HepG2 (cell line): Measurements from ENCODE around the gene ADSS1. TPM values are rescaled to one million over a fixed set of nuclear protein-coding genes. Genes with fewer than 3 reads are reported as not detected.

Source experiments
- ATF1 ChIP-seq: IDR thresholded peaks from 2 replicates; pipeline ENCODE4 v1.6.1; 2016; ENCODE audit warnings: mild to moderate bottlenecking, control low read depth
- BRCA1 ChIP-seq: sonication (generic); formaldehyde crosslinking; IDR thresholded peaks from 2 replicates; pipeline ENCODE4 v1.4.0; 2020; ENCODE audit warnings: missing genetic modification reagents
- EED ChIP-seq: sonication (generic); formaldehyde crosslinking; IDR thresholded peaks from 2 replicates; pipeline ENCODE4 v1.5.0; 2020; ENCODE audit warnings: mild to moderate bottlenecking, missing genetic modification reagents
- FOSL2 ChIP-seq: sonication (generic); formaldehyde crosslinking; IDR thresholded peaks from 2 replicates; pipeline ENCODE4 v1.4.0; 2020; ENCODE audit warnings: missing genetic modification reagents
- MTA3 ChIP-seq: sonication (generic); formaldehyde crosslinking; IDR thresholded peaks from 2 replicates; pipeline ENCODE4 v1.4.0; 2020; ENCODE audit warnings: missing genetic modification reagents
- MYC ChIP-seq: sonication (generic); formaldehyde crosslinking; IDR thresholded peaks from 2 replicates; pipeline ENCODE4 v1.9.0; 2021; ENCODE audit warnings: missing genetic modification reagents, borderline replicate concordance
- NCOA5 ChIP-seq: sonication (generic); formaldehyde crosslinking; IDR thresholded peaks from 2 replicates; pipeline ENCODE4 v1.4.0; 2020; ENCODE audit warnings: missing genetic modification reagents
- PLRG1 ChIP-seq: fragments of 450-650 bp; conservative IDR thresholded peaks from 2 replicates; pipeline ENCODE4 v1.6.1; 2016
- SIN3A ChIP-seq: IDR thresholded peaks from 2 replicates; pipeline ENCODE4 v1.6.1; 2011; ENCODE audit warnings: low read depth, mild to moderate bottlenecking, control low read depth, low read length, borderline replicate concordance
- SIN3B ChIP-seq: fragments of 150-350 bp; IDR thresholded peaks from 2 replicates; pipeline ENCODE4 v1.6.1; 2014; ENCODE audit warnings: low read length
- SMAD3 ChIP-seq: sonication (generic); formaldehyde crosslinking; IDR thresholded peaks from 2 replicates; pipeline ENCODE4 v1.4.0; 2020; ENCODE audit warnings: missing genetic modification reagents
- SP4 ChIP-seq: sonication (generic); formaldehyde crosslinking; IDR thresholded peaks from 2 replicates; pipeline ENCODE4 v1.8.1; 2023; ENCODE audit warnings: mild to moderate bottlenecking, missing genetic modification reagents
- TRIM24 ChIP-seq: sonication (generic); formaldehyde crosslinking; IDR thresholded peaks from 2 replicates; pipeline ENCODE4 v1.8.0; 2022; ENCODE audit warnings: mild to moderate bottlenecking, missing genetic modification reagents
- U2AF2 ChIP-seq: fragments of 200-400 bp; formaldehyde crosslinking; IDR thresholded peaks from 2 replicates; pipeline ENCODE4 v1.6.1; 2017; ENCODE audit warnings: low read depth, mild to moderate bottlenecking, low read length
- ZFP36L1 ChIP-seq: sonication (generic); formaldehyde crosslinking; IDR thresholded peaks from 2 replicates; pipeline ENCODE4 v1.8.0; 2022; ENCODE audit warnings: mild to moderate bottlenecking, missing genetic modification reagents, moderate library complexity
- ZKSCAN1 ChIP-seq: fragments of 150-350 bp; IDR thresholded peaks from 2 replicates; pipeline ENCODE4 v1.6.1; 2014; ENCODE audit warnings: low read length
- ZNF124 ChIP-seq: sonication (generic); formaldehyde crosslinking; IDR thresholded peaks from 2 replicates; pipeline ENCODE4 v1.4.0; 2020; ENCODE audit warnings: missing genetic modification reagents
- ZNF251 ChIP-seq: sonication (generic); formaldehyde crosslinking; IDR thresholded peaks from 2 replicates; pipeline ENCODE4 v1.9.0; 2021; ENCODE audit warnings: mild to moderate bottlenecking, missing genetic modification reagents
- ZNF605 ChIP-seq: sonication (generic); formaldehyde crosslinking; IDR thresholded peaks from 2 replicates; pipeline ENCODE4 v1.8.0; 2022; ENCODE audit warnings: mild to moderate bottlenecking, missing genetic modification reagents
- polyA plus RNA-seq, 8 experiments: library from polyadenylated mRNA; depleted of rRNA in 3 of 8; stranded (reverse) in 7 of 8; unstranded in 1 of 8; fragments of >200 nt; fragmentation: Illumina TruSeq in 4 of 8; extraction: Trizol in 4 of 8; gene quantifications; 2 replicates each; pipeline versions ENCODE4 v1.2.1 to v1.2.3, GENCODE V29; 2011 to 2016; ENCODE audit warnings: low read depth in 4 of 8, missing spikeins in 1 of 8, mixed read lengths in 1 of 8; ENCODE audit not compliant: insufficient read depth in 1 of 8
- total RNA-seq, 5 experiments: library from RNA; depleted of rRNA; stranded (reverse); fragments of >200 nt; fragmentation: Illumina TruSeq; extraction: Trizol; gene quantifications; 2 replicates each; pipeline ENCODE4 v1.2.3, GENCODE V29; 2016; ENCODE audit warnings: low read depth in 1 of 5
- TF ChIP-seq, protein P1 (sequence below): sonication (generic); IDR thresholded peaks from 2 replicates; pipeline ENCODE4 v1.6.1; 2016; ENCODE audit warnings: low read depth, borderline replicate concordance
- TF ChIP-seq, protein P2 (sequence below): sonication (generic); formaldehyde crosslinking; IDR thresholded peaks from 2 replicates; pipeline ENCODE4 v1.5.1; 2020; ENCODE audit warnings: missing genetic modification reagents, mild to moderate bottlenecking, borderline replicate concordance
- TF ChIP-seq, protein P3 (sequence below): sonication (generic); formaldehyde crosslinking; IDR thresholded peaks from 2 replicates; pipeline ENCODE4 v1.4.0; 2020; ENCODE audit warnings: missing genetic modification reagents, mild to moderate bottlenecking, borderline replicate concordance
- TF ChIP-seq, protein P4 (sequence below): sonication (generic); formaldehyde crosslinking; IDR thresholded peaks from 2 replicates; pipeline ENCODE4 v1.5.0; 2020; ENCODE audit warnings: missing genetic modification reagents
- TF ChIP-seq, protein P5 (sequence below): sonication (generic); formaldehyde crosslinking; IDR thresholded peaks from 2 replicates; pipeline ENCODE4 v1.8.1; 2022; ENCODE audit warnings: mild to moderate bottlenecking, missing genetic modification reagents

ADSS1 gene
- total and polyA plus RNA-seq, 2 of the 13 experiments (the other 11 are each of a cell fraction or from before 2014, with no cell fraction given), result 1.0 to 36.7 TPM

DNA sequence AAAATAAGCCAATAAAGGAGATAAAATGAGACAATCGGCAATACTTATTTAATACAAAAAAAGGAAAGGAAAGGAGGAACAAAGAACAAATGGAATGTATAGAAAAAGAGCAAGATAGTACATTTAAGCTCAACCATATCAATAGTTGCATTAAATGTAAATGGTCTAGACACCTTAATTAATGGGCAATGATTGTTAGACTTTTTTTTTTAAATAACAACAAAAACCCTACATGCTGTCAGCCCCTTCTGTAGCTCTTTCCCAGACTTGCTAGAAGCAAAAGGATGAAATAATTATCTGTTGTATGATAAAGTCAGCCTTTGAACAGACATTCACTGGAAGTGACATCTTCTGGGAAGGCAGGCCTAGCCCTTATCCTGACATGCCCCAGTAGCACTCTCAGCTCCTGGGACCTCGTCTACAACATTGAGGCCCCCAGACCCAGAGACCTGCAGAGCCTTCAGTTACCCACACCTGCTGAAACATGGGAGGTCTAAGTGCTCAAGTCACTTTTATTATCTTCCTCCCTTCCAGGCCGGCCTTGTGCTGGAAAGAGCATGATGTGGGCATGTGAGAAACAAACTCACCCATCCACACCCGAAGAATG is 42.3 kb downstream of the ADSS1 start (continued):
- TF ChIP-seq, protein P1, sequence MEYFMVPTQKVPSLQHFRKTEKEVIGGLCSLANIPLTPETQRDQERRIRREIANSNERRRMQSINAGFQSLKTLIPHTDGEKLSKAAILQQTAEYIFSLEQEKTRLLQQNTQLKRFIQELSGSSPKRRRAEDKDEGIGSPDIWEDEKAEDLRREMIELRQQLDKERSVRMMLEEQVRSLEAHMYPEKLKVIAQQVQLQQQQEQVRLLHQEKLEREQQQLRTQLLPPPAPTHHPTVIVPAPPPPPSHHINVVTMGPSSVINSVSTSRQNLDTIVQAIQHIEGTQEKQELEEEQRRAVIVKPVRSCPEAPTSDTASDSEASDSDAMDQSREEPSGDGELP, result no peak
- no peak for TF ChIP-seq SIN3A
- TF ChIP-seq ZNF124 (CRISPR knock-in tag), result no peak
- TF ChIP-seq SP4 (CRISPR knock-in tag), result peak; percentile 49; the same call in 1 of the 2 replicates
- no peak for TF ChIP-seq FOSL2 (CRISPR knock-in tag)
- no peak for TF ChIP-seq NCOA5 (CRISPR knock-in tag)
- TF ChIP-seq, protein P2, sequence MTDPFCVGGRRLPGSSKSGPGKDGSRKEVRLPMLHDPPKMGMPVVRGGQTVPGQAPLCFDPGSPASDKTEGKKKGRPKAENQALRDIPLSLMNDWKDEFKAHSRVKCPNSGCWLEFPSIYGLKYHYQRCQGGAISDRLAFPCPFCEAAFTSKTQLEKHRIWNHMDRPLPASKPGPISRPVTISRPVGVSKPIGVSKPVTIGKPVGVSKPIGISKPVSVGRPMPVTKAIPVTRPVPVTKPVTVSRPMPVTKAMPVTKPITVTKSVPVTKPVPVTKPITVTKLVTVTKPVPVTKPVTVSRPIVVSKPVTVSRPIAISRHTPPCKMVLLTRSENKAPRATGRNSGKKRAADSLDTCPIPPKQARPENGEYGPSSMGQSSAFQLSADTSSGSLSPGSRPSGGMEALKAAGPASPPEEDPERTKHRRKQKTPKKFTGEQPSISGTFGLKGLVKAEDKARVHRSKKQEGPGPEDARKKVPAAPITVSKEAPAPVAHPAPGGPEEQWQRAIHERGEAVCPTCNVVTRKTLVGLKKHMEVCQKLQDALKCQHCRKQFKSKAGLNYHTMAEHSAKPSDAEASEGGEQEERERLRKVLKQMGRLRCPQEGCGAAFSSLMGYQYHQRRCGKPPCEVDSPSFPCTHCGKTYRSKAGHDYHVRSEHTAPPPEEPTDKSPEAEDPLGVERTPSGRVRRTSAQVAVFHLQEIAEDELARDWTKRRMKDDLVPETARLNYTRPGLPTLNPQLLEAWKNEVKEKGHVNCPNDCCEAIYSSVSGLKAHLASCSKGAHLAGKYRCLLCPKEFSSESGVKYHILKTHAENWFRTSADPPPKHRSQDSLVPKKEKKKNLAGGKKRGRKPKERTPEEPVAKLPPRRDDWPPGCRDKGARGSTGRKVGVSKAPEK (CRISPR knock-in tag), result 0 out of 2 replicates have a peak, but pooled peaks have one; percentile 41
- no peak for TF ChIP-seq ATF1 (CRISPR knock-in tag)
- no peak for TF ChIP-seq SIN3B
- TF ChIP-seq U2AF2, result no peak
- TF ChIP-seq, protein P3, sequence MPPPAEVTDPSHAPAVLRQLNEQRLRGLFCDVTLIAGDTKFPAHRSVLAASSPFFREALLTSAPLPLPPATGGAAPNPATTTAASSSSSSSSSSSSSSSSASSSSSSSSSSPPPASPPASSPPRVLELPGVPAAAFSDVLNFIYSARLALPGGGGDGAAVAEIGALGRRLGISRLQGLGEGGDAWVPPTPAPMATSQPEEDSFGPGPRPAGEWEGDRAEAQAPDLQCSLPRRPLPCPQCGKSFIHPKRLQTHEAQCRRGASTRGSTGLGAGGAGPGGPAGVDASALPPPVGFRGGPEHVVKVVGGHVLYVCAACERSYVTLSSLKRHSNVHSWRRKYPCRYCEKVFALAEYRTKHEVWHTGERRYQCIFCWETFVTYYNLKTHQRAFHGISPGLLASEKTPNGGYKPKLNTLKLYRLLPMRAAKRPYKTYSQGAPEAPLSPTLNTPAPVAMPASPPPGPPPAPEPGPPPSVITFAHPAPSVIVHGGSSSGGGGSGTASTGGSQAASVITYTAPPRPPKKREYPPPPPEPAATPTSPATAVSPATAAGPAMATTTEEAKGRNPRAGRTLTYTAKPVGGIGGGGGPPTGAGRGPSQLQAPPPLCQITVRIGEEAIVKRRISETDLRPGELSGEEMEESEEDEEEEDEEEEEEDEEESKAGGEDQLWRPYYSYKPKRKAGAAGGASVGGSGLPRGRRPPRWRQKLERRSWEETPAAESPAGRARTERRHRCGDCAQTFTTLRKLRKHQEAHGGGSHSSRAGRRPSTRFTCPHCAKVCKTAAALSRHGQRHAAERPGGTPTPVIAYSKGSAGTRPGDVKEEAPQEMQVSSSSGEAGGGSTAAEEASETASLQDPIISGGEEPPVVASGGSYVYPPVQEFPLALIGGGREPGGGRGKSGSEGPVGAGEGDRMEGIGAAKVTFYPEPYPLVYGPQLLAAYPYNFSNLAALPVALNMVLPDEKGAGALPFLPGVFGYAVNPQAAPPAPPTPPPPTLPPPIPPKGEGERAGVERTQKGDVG (CRISPR knock-in tag), result no peak
- no peak for TF ChIP-seq ZFP36L1 (CRISPR knock-in tag)
- TF ChIP-seq TRIM24 (CRISPR knock-in tag), result no peak
- TF ChIP-seq ZNF251 (CRISPR knock-in tag), result no peak
- TF ChIP-seq, protein P4, sequence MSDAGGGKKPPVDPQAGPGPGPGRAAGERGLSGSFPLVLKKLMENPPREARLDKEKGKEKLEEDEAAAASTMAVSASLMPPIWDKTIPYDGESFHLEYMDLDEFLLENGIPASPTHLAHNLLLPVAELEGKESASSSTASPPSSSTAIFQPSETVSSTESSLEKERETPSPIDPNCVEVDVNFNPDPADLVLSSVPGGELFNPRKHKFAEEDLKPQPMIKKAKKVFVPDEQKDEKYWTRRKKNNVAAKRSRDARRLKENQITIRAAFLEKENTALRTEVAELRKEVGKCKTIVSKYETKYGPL, result no peak
- TF ChIP-seq ZNF605 (CRISPR knock-in tag), result peak; percentile 49; the same call in 1 of the 2 replicates
- no peak for TF ChIP-seq MTA3
- TF ChIP-seq, protein P5, sequence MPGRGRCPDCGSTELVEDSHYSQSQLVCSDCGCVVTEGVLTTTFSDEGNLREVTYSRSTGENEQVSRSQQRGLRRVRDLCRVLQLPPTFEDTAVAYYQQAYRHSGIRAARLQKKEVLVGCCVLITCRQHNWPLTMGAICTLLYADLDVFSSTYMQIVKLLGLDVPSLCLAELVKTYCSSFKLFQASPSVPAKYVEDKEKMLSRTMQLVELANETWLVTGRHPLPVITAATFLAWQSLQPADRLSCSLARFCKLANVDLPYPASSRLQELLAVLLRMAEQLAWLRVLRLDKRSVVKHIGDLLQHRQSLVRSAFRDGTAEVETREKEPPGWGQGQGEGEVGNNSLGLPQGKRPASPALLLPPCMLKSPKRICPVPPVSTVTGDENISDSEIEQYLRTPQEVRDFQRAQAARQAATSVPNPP (CRISPR knock-in tag), result 0 out of 2 replicates have a peak, but pooled peaks have one; percentile 22
- no peak for TF ChIP-seq BRCA1
- no peak; the same call in 1 of the 2 replicates for TF ChIP-seq EED
- TF ChIP-seq SMAD3, result no peak
- no peak for TF ChIP-seq ZKSCAN1
- no peak for TF ChIP-seq MYC (CRISPR knock-in tag)
- no peak for TF ChIP-seq PLRG1
